Dedifferentiated amniotic fluid mesenchymal stem cell (primary cell): ENCODE data around the gene FGF1.

Experiments
- DNase-seq: peaks from one replicate; pipeline ENCODE4 v3.0.0-alpha.2; 2016; ENCODE audit errors: extremely low spot score

The FGF1 gene

GRCh38 chr5:142542906-142543305 is 143.0 kb downstream of the FGF1 start:
- DNase-seq = peak; percentile 22
